ENCODE measurements around the gene LRRC58.

The LRRC58 gene

DNA sequence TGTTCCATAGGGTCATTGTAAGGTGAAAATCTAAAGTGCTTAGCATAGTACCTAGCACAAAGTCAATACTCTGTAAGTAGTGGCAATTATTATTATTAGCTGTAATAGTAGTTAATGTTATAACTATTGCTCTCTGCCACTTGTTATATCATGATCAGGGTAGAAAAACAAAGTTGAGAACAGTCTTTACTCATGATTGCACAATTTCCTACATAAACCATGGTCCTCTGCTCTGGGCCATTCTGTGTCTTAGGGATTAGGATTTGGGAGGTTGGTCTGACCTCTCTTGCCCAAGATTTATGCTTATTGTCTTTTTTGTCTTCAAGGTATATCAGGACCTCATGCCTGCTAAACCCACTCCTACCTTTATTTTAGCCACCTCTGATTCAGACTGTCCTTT is 4.3 kb upstream of the LRRC58 start:
- DNase-seq (ENCODE audit: extremely low read depth, low read depth), result no peak

DNA sequence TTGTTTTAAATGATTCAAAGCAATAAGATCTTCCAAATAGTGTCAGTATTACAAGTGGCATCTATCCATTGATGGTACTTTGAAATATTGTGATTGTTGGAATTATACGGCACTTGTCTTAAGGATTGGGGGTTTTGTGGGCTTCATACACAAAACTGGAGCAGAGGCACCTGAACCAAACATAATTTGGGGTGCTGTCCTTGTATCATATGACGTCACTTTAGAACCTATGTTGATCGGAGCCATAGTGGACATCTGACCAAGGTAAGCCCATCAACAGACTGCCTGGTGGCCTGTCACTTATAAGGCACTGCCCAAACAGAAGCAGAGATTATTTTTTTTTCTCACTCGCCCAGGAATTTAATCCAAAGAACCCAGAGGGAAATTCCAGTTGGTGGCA is 2.9 kb upstream of the LRRC58 start:
- TF ChIP-seq, protein P1, sequence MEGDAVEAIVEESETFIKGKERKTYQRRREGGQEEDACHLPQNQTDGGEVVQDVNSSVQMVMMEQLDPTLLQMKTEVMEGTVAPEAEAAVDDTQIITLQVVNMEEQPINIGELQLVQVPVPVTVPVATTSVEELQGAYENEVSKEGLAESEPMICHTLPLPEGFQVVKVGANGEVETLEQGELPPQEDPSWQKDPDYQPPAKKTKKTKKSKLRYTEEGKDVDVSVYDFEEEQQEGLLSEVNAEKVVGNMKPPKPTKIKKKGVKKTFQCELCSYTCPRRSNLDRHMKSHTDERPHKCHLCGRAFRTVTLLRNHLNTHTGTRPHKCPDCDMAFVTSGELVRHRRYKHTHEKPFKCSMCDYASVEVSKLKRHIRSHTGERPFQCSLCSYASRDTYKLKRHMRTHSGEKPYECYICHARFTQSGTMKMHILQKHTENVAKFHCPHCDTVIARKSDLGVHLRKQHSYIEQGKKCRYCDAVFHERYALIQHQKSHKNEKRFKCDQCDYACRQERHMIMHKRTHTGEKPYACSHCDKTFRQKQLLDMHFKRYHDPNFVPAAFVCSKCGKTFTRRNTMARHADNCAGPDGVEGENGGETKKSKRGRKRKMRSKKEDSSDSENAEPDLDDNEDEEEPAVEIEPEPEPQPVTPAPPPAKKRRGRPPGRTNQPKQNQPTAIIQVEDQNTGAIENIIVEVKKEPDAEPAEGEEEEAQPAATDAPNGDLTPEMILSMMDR (IDR thresholded peaks at IDR 0.05; ENCODE audit: low read depth, low read length), result no peak
- no peak for DNase-seq (ENCODE audit: extremely low read depth, low read depth)

More for the DNA sequence above, 4.3 kb upstream of the LRRC58 start:
- TF ChIP-seq, protein P1 (IDR thresholded peaks at IDR 0.05; ENCODE audit: low read depth, low read length), result no peak

DNA sequence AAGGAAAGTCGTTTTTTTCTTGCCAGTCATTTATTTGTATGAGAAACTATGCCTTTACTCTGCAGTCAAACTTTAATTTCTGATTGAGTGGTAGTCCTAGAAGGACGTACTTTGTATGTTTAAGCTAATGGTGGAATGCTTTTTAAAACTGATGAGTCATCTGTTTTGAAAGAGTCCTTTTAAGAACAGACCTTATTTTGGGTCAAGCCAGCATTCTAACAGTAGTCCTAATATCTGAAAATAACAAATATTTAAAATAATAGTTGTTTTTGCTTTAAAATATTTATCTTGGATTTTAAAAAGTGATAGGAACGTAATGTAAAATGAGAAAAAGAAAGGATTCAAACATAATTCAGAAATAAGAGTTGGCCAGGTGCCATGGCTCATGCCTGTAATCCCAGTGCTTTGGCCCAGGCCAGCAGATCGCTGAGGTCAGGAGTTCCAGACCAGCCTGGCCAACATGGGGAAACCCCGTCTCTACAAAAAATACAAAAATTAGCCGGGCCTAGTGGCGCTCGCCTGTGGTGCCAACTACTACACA is 1.3 kb upstream of the LRRC58 start:
- DNase-seq (ENCODE audit: extremely low read depth, low read depth), result no peak
- TF ChIP-seq, protein P1 (IDR thresholded peaks at IDR 0.05; ENCODE audit: low read depth, low read length), result no peak

DNA sequence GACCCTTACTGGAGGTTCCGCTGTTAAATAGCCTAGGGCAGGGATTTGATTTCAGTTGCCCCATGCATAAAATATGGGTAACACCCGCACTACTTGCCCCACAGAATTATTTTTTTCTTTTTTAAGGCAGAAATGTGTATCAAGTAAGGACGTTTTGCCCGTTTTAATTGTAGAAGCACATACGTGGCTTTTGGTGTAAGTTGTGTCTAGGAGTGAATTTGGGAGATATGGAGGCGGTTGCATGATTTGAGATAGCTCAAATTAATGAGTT is 636 bp upstream of the LRRC58 start:
- TF ChIP-seq, protein P1 (IDR thresholded peaks at IDR 0.05; ENCODE audit: low read depth, low read length), result no peak

DNA sequence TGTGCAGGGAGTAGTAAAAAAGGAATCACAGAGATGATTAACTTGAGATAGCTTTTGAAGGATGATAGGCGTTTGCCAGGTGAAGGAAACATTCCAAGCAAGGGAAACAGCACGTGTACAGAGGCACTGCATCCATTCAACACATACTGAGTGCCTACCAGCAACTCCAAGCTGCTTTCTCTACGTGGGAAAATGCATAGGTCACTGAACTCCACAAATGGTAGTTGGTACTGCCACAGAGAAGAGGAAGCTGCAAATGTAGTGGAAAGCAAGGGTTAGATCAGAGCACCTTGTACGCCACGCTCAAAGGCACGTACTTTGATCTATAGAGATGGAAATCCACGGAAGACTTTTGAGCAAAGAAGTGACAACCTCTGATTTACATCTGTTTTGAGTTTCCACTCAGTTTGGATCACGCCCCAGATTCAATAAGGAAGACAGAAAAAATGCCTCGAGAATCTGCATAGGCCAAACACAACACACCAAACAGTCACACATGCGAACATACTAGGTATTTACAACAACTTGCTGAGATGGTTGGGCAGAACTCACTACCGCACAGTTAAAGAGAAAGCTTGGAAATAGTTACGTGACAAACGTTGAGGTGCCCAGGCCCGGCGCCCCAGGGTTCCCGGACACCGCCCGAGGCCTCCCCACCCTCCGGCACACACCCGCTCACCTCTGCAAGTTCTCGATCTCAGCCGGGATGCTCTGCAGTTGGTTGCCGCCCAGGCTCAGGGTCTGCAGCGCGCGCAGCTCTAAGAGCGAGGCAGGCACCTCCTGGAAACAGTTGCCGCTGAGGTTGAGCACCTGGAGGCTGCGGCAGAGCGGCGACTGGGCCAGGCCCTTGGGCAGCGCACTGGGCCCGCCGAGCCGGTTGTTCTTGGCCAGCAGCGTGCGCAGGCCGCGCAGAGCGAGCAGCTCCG is 826 bp downstream of the LRRC58 start:
- no peak for DNase-seq (ENCODE audit: extremely low read depth, low read depth)
- TF ChIP-seq, protein P1 (IDR thresholded peaks at IDR 0.05; ENCODE audit: low read depth, low read length), result no peak

More for the DNA sequence above, 636 bp upstream of the LRRC58 start:
- DNase-seq (ENCODE audit: extremely low read depth, low read depth), result no peak

DNA sequence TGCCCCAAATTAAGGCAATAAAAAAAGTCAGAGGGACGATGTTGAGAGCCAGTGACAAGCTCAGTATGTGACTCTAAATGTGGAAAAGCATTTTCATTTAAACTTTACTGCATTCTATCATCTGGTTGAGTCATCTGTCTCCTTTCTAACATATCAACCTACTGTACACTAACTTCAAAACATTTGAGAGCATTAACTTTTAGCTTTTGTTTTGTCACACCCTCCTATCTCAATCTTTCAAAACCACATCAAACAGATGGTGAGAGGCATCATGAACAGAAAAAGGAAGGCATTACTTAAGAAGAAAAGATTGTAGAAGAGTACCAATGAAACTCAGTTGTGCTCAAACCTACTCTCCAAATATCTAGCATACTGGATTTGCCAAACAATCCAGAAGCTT is 4.8 kb downstream of the LRRC58 start:
- TF ChIP-seq, protein P1 (IDR thresholded peaks at IDR 0.05; ENCODE audit: low read depth, low read length), result no peak
- no peak for DNase-seq (ENCODE audit: extremely low read depth, low read depth)

DNA sequence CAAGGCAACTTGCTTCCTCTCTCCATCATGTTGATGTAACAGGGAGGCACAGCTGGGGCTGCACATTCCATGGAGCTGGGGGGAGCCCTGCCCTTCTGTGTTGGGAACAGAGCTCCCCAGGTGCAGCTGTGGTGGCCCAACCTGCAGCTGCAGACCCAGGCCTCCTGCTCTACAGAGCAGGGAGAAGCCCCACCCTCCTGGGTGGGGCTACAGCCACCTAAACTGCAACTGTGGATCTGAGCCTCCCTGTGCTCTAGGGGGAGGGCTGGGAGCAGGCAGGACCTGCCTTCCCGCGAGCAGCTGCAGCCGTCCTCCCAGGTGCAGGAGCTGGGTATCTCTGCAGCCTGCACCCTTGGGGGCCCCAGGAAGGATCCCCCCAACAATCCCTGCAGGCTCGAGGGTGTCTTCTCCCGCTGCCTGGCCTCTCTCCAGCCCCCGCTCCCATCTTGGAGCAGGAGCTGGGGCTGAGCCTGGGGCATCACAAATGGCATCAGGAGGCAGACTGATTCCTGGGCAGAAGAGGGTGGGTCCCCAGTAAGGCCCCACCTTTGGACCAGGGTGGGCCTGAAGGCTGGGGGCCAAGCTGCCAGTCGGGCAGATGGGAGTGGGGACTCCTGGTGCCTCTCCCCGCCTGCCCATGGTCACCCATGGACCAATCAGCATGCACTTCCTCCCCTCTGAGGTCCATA is 7.4 kb downstream of the LRRC58 start:
- TF ChIP-seq, protein P1 (IDR thresholded peaks at IDR 0.05; ENCODE audit: low read depth, low read length), result no peak
- DNase-seq (ENCODE audit: extremely low read depth, low read depth), result no peak

Data from AG09319 (cell line).